GM18870 (cell line): ENCODE results near the gene SLC24A4.
"Not testable (repeated sequence)": the region's sequence is repeated elsewhere in the genome, so short reads cannot be mapped to it uniquely, and the experiment has no call there.

ENCODE experiments used
- ATAC-seq: cut with Tn5 transposase; IDR thresholded peaks from one replicate; pipeline ENCODE4 v1.9.1; 2021; ENCODE audit warnings: moderate library complexity; ENCODE audit not compliant: unreplicated experiment

The SLC24A4 gene

GRCh38 chr14:92398888-92399636 lies 76.1 kb downstream of the SLC24A4 start:
- no peak for ATAC-seq

- peak; percentile 68 for ATAC-seq
Measured at GRCh38 chr14:92400579-92401444, 77.8 kb downstream of the SLC24A4 start.

GRCh38 chr14:92401561-92401960 lies 78.6 kb downstream of the SLC24A4 start:
- ATAC-seq = no peak

- not testable (repeated sequence) for ATAC-seq
Measured at GRCh38 chr14:92402500-92402899, 79.5 kb downstream of the SLC24A4 start.

- ATAC-seq = no peak
Measured at GRCh38 chr14:92404018-92404417, 81.1 kb downstream of the SLC24A4 start.

GRCh38 chr14:92404421-92404820 lies 81.5 kb downstream of the SLC24A4 start:
- ATAC-seq = no peak

GRCh38 chr14:92404938-92405337 lies 82.0 kb downstream of the SLC24A4 start:
- no peak for ATAC-seq

GRCh38 chr14:92407410-92407809 lies 84.4 kb downstream of the SLC24A4 start:
- no peak for ATAC-seq

- ATAC-seq = no peak
Measured at GRCh38 chr14:92409043-92409442, 86.1 kb downstream of the SLC24A4 start.

GRCh38 chr14:92411135-92411534 lies 88.2 kb downstream of the SLC24A4 start:
- ATAC-seq = no peak

GRCh38 chr14:92411941-92412340 lies 89.0 kb downstream of the SLC24A4 start:
- no peak for ATAC-seq

GRCh38 chr14:92412912-92413311 lies 89.9 kb downstream of the SLC24A4 start:
- ATAC-seq = no peak

GRCh38 chr14:92413379-92413778 lies 90.4 kb downstream of the SLC24A4 start:
- ATAC-seq = no peak

- ATAC-seq = no peak
Measured at GRCh38 chr14:92414690-92415445, 91.9 kb downstream of the SLC24A4 start.

- no peak for ATAC-seq
Measured at GRCh38 chr14:92415969-92416368, 93.0 kb downstream of the SLC24A4 start.

GRCh38 chr14:92416544-92416943 lies 93.6 kb downstream of the SLC24A4 start:
- no peak for ATAC-seq

GRCh38 chr14:92417759-92418158 lies 94.8 kb downstream of the SLC24A4 start:
- ATAC-seq = no peak

- no peak for ATAC-seq
Measured at GRCh38 chr14:92421751-92422150, 98.8 kb downstream of the SLC24A4 start.

- no peak for ATAC-seq
Measured at GRCh38 chr14:92425101-92425500, 102.1 kb downstream of the SLC24A4 start.

- ATAC-seq = no peak
Measured at GRCh38 chr14:92426237-92426636, 103.3 kb downstream of the SLC24A4 start.

- no peak for ATAC-seq
Measured at GRCh38 chr14:92427096-92427495, 104.1 kb downstream of the SLC24A4 start.
